B cell (primary cell): Measurements from ENCODE around the gene DESI2. TPM values are rescaled to one million over a fixed set of nuclear protein-coding genes. Genes with fewer than 3 reads are reported as not detected.
A peak's percentile ranks its signal among the peaks of the same experiment; 100 is the strongest.

Source experiments
- ATAC-seq: fragments of 200-7000 bp; cut with Tn5 transposase; one replicate; pipeline ENCODE4 v1.10.0; 2021; ENCODE audit warnings: low read depth, mild to moderate bottlenecking, moderate number of reproducible peaks, moderate library complexity
- CTCF ChIA-PET: fragments of 350-600 bp; sonication (Branson Sonifier 250); formaldehyde crosslinking; loops from one replicate; lab custom pipeline; 2021; ENCODE audit warnings: antibody characterized with exemption, inconsistent platforms; lab: Charles Lee
- POLR2A ChIA-PET: fragments of 350-600 bp; sonication (Branson Sonifier 250); formaldehyde crosslinking; loops from one replicate; lab custom pipeline; 2021; ENCODE audit warnings: antibody characterized with exemption; lab: Charles Lee
- DNase-seq: peaks from one replicate; pipeline ENCODE4 v3.0.0; 2013
- H2AFZ ChIP-seq: 2 replicates; pipeline ENCODE4 v1.6.1; 2012; ENCODE audit warnings: mild to moderate bottlenecking, low read depth, low read length; ENCODE audit not compliant: insufficient read depth, poor library complexity, severe bottlenecking
- H3K27ac ChIP-seq, 2 donors: 1 replicate in 1 of 2; 2 replicates in 1 of 2; pipeline ENCODE4 v1.5.1; 2012 to 2013; ENCODE audit warnings: low read length in 2 of 2, mild to moderate bottlenecking in 2 of 2, moderate library complexity in 1 of 2
- H3K27me3 ChIP-seq, 4 experiments: fragments of 200-600 bp in 1 of 4; sonication (generic) in 1 of 4; replicated peaks in 1 of 4; 1 replicate in 2 of 4; 2 replicates in 2 of 4; pipeline versions ENCODE4 v1.6.1 to v1.7.0; 2013 to 2016; ENCODE audit warnings: low read length in 3 of 4, mild to moderate bottlenecking in 2 of 4, mixed read lengths in 1 of 4, moderate library complexity in 1 of 4; ENCODE audit not compliant: insufficient read depth in 4 of 4, control insufficient read depth in 3 of 4; ENCODE audit errors: control extremely low read depth in 1 of 4
- H3K36me3 ChIP-seq, 2 experiments: replicated peaks in 1 of 2; 1 replicate in 1 of 2; 2 replicates in 1 of 2; pipeline versions ENCODE4 v1.6.1 to v1.7.1; 2013; ENCODE audit warnings: low read length in 1 of 2; ENCODE audit not compliant: insufficient read depth in 2 of 2, control insufficient read depth in 1 of 2; ENCODE audit errors: control extremely low read depth in 1 of 2, extremely low read depth in 1 of 2
- H3K4me1 ChIP-seq, 2 donors: fragments of 200-600 bp in 1 of 2; sonication (generic) in 1 of 2; 1 replicate in 1 of 2; 2 replicates in 1 of 2; pipeline versions ENCODE4 v1.5.1 to v1.6.1; 2013 to 2017; ENCODE audit warnings: low read length in 2 of 2; ENCODE audit not compliant: control insufficient read depth in 2 of 2, insufficient read depth in 2 of 2
- H3K4me2 ChIP-seq: replicated peaks from 2 replicates; pipeline ENCODE3; 2012; ENCODE audit warnings: mild to moderate bottlenecking, low read depth, low read length; ENCODE audit not compliant: poor library complexity, severe bottlenecking
- H3K4me3 ChIP-seq, 5 experiments: fragments of 200-600 bp in 1 of 5; sonication (generic) in 1 of 5; 1 replicate in 3 of 5; 2 replicates in 2 of 5; pipeline versions ENCODE4 v1.5.1 to v1.7.0; 2011 to 2016; ENCODE audit warnings: low read length in 4 of 5, mild to moderate bottlenecking in 4 of 5, low read depth in 2 of 5, control low read depth in 1 of 5, moderate library complexity in 1 of 5; ENCODE audit not compliant: insufficient read depth in 1 of 5; ENCODE audit errors: control extremely low read depth in 1 of 5, extremely low read depth in 1 of 5
- H3K79me2 ChIP-seq: fragments of 200-600 bp; sonication (generic); one replicate; pipeline ENCODE4 v1.6.0; 2016; ENCODE audit warnings: low read length; ENCODE audit not compliant: control insufficient read depth, insufficient read depth
- H3K9ac ChIP-seq: fragments of 200-600 bp; sonication (generic); 2 replicates; pipeline ENCODE4 v1.6.1; 2017; ENCODE audit warnings: mild to moderate bottlenecking, low read length, moderate library complexity
- H3K9me3 ChIP-seq, 3 donors: one replicate each; pipeline versions ENCODE4 v1.6.1 to v1.7.1; 2013; ENCODE audit warnings: low read length in 2 of 3; ENCODE audit not compliant: control insufficient read depth in 2 of 3, insufficient read depth in 1 of 3; ENCODE audit errors: control extremely low read depth in 1 of 3
- H4K20me1 ChIP-seq: 2 replicates; pipeline ENCODE4 v1.6.0; 2012; ENCODE audit warnings: mild to moderate bottlenecking, low read length; ENCODE audit not compliant: insufficient read depth, control insufficient read depth, poor library complexity, severe bottlenecking
- H3K27ac Mint-ChIP-seq: one replicate; pipeline ENCODE4 v1.8.0; 2021; ENCODE audit warnings: mixed read lengths
- H3K27me3 Mint-ChIP-seq: one replicate; pipeline ENCODE4 v1.8.0; 2021; ENCODE audit warnings: mixed read lengths
- H3K4me1 Mint-ChIP-seq: one replicate; pipeline ENCODE4 v1.8.0; 2021; ENCODE audit warnings: mixed read lengths
- H3K4me3 Mint-ChIP-seq: one replicate; pipeline ENCODE4 v1.8.0; 2021; ENCODE audit warnings: mixed read lengths
- H3K9me3 Mint-ChIP-seq: one replicate; pipeline ENCODE4 v1.8.0; 2022; ENCODE audit warnings: mixed read lengths; ENCODE audit not compliant: insufficient read depth
- EZH2 ChIP-seq: IDR thresholded peaks from 2 replicates; pipeline ENCODE4 v1.6.1; 2012; ENCODE audit warnings: borderline replicate concordance, low read depth, mild to moderate bottlenecking, moderate library complexity, low read length; ENCODE audit not compliant: insufficient read depth, poor library complexity, severe bottlenecking
- WGBS: methylation state at CpG from one replicate; pipeline ENCODE4 v1.1.5; 2013; ENCODE audit warnings: missing lambda C conversion rate; ENCODE audit not compliant: insufficient coverage; 5-methylcytosine and 5-hydroxymethylcytosine counted together
- intact Hi-C: fragments of 100-400 bp; cut with micrococcal nuclease; formaldehyde crosslinking; loops from one replicate; pipeline ENCODE4 v1.10.0; 2022
- polyA plus RNA-seq: library from polyadenylated mRNA; depleted of rRNA; stranded (reverse); fragments of >200 nt; gene quantifications from 2 replicates; pipeline ENCODE4 v1.2.3, GENCODE V29; 2012
- total RNA-seq, 2 donors: library from RNA; stranded (reverse); fragments of 120-200 nt in 1 of 2; gene quantifications; 1 replicate in 1 of 2; 2 replicates in 1 of 2; pipeline versions ENCODE4 v1.2.3 to v1.2.4, GENCODE V29; 2013 to 2022
- TF ChIP-seq, protein P1 (sequence below): fragments of 200-600 bp; IDR thresholded peaks from one replicate; pipeline ENCODE4 v1.8.0; 2022; ENCODE audit warnings: antibody characterized with exemption, mild to moderate bottlenecking

DESI2 gene
- total and polyA plus RNA-seq, 2 donors (not counting 1 experiment from before 2014, with no cell fraction given): 9.3 to 25.2 TPM

GRCh38 chr1:244732851-244733450, 80.0 kb downstream of the DESI2 start:
- Histone ChIP-seq H4K20me1 (no peaks in the 10 kb centered on the region), H3K9ac (no peak overlapping the region), H3K4me3 (no peak overlapping the region), H3K27ac (no peak overlapping the region), H3K4me2 (no peak overlapping the region), H3K36me3 (no peaks in the 10 kb centered on the region), H3K9me3 (peaks cover 0 to 25% (median 9%) of the 10 kb centered on the region in 3 donors), H3K4me1 (peaks cover 20 to 32% of the 10 kb centered on the region in 2 donors), H2AFZ (no peak overlapping the region), H3K79me2 (no peaks in the 10 kb centered on the region), H3K27me3 (no peaks in the 10 kb centered on the region)
- intact Hi-C loops: no loop called here
- Mint-ChIP-seq H3K27ac (no peak overlapping the region), H3K9me3 (peaks cover 3% of the 10 kb centered on the region), H3K4me3 (no peak overlapping the region), H3K27me3 (no peaks in the 10 kb centered on the region), H3K4me1 (peaks cover 27% of the 10 kb centered on the region)
- no peak for TF ChIP-seq EZH2
- TF ChIP-seq, protein P1, sequence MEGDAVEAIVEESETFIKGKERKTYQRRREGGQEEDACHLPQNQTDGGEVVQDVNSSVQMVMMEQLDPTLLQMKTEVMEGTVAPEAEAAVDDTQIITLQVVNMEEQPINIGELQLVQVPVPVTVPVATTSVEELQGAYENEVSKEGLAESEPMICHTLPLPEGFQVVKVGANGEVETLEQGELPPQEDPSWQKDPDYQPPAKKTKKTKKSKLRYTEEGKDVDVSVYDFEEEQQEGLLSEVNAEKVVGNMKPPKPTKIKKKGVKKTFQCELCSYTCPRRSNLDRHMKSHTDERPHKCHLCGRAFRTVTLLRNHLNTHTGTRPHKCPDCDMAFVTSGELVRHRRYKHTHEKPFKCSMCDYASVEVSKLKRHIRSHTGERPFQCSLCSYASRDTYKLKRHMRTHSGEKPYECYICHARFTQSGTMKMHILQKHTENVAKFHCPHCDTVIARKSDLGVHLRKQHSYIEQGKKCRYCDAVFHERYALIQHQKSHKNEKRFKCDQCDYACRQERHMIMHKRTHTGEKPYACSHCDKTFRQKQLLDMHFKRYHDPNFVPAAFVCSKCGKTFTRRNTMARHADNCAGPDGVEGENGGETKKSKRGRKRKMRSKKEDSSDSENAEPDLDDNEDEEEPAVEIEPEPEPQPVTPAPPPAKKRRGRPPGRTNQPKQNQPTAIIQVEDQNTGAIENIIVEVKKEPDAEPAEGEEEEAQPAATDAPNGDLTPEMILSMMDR: no peak
- ChIA-PET POLR2A (no interaction called here), CTCF (no interaction called here)
- 98% methylated on average over 12 of the region's 15 CpGs for WGBS
- DNase-seq (no peak), ATAC-seq (no peak)

GRCh38 chr1:244735404-244735803, 82.5 kb downstream of the DESI2 start:
- Mint-ChIP-seq H3K27ac (no peak overlapping the region), H3K27me3 (no peaks in the 10 kb centered on the region), H3K4me3 (no peak overlapping the region), H3K4me1 (peaks cover 13% of the 10 kb centered on the region), H3K9me3 (peaks cover 3% of the 10 kb centered on the region)
- ATAC-seq (peak; percentile 8), DNase-seq (peak; percentile 17)
- H3K36me3 ChIP-seq: no peaks in the 10 kb centered on the region
- H3K4me1 ChIP-seq: peaks cover 9 to 12% of the 10 kb centered on the region in 2 donors
- no peaks in the 10 kb centered on the region for H3K79me2 ChIP-seq
- H3K27me3 ChIP-seq: no peaks in the 10 kb centered on the region
- POLR2A ChIA-PET: no interaction called here
- TF ChIP-seq, protein P1: no peak
- TF ChIP-seq EZH2: no peak
- no peak overlapping the region for H3K9ac ChIP-seq
- 9% methylated on average over 5 of the region's 6 CpGs for WGBS
- H2AFZ ChIP-seq: peak overlapping the region; percentile 11
- H4K20me1 ChIP-seq: no peaks in the 10 kb centered on the region
- no peak overlapping the region for H3K27ac ChIP-seq
- no peak overlapping the region for H3K4me2 ChIP-seq
- no peak overlapping the region for H3K4me3 ChIP-seq
- intact Hi-C loops: no loop called here
- CTCF ChIA-PET: no interaction called here
- H3K9me3 ChIP-seq: peaks cover 0 to 26% (median 9%) of the 10 kb centered on the region in 3 donors
